Ishikawa (cell line): Measurements from ENCODE around the gene TRPV4.

Source experiments
- CEBPB ChIP-seq: IDR thresholded peaks from 2 replicates; pipeline ENCODE4 v1.6.1; 2012
- CREB1 ChIP-seq: IDR thresholded peaks from 2 replicates; pipeline ENCODE4 v1.6.1; 2012; ENCODE audit warnings: low read depth
- EGR1 ChIP-seq: IDR thresholded peaks from 2 replicates; pipeline ENCODE4 v1.6.1; 2012
- EP300 ChIP-seq: IDR thresholded peaks from 2 replicates; pipeline ENCODE4 v1.6.1; 2012; ENCODE audit warnings: borderline replicate concordance
- FOXM1 ChIP-seq: IDR thresholded peaks from 2 replicates; pipeline ENCODE4 v1.6.1; 2012; ENCODE audit warnings: low read depth, borderline replicate concordance
- MAX ChIP-seq: IDR thresholded peaks from 2 replicates; pipeline ENCODE4 v1.6.1; 2012
- NFIC ChIP-seq: IDR thresholded peaks from 2 replicates; pipeline ENCODE4 v1.6.1; 2012
- RAD21 ChIP-seq: IDR thresholded peaks from 2 replicates; pipeline ENCODE4 v1.6.1; 2012; ENCODE audit warnings: low read depth
- TAF1 ChIP-seq: IDR thresholded peaks from 2 replicates; pipeline ENCODE4 v1.6.1; 2012; ENCODE audit warnings: low read depth, mild to moderate bottlenecking
- TCF12 ChIP-seq: IDR thresholded peaks from 2 replicates; pipeline ENCODE4 v1.6.1; 2012; ENCODE audit warnings: low read depth
- TEAD4 ChIP-seq: IDR thresholded peaks from 2 replicates; pipeline ENCODE4 v1.6.1; 2012
- YY1 ChIP-seq: IDR thresholded peaks from 2 replicates; pipeline ENCODE4 v1.6.1; 2012; ENCODE audit warnings: low read depth
- ZBTB7A ChIP-seq: IDR thresholded peaks from 2 replicates; pipeline ENCODE4 v1.6.1; 2012; ENCODE audit warnings: low read depth
- TF ChIP-seq, protein P1 (sequence below): IDR thresholded peaks from 2 replicates; pipeline ENCODE4 v1.6.1; 2012
- TF ChIP-seq, protein P2 (sequence below): IDR thresholded peaks from 2 replicates; pipeline ENCODE4 v1.6.1; 2012; ENCODE audit warnings: low read depth, mild to moderate bottlenecking

Gene TRPV4

GRCh38 chr12:109735825-109736551 is 97.2 kb downstream of the TRPV4 start:
- TF ChIP-seq, protein P1, sequence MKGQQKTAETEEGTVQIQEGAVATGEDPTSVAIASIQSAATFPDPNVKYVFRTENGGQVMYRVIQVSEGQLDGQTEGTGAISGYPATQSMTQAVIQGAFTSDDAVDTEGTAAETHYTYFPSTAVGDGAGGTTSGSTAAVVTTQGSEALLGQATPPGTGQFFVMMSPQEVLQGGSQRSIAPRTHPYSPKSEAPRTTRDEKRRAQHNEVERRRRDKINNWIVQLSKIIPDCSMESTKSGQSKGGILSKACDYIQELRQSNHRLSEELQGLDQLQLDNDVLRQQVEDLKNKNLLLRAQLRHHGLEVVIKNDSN = no peak
- TF ChIP-seq, protein P2, sequence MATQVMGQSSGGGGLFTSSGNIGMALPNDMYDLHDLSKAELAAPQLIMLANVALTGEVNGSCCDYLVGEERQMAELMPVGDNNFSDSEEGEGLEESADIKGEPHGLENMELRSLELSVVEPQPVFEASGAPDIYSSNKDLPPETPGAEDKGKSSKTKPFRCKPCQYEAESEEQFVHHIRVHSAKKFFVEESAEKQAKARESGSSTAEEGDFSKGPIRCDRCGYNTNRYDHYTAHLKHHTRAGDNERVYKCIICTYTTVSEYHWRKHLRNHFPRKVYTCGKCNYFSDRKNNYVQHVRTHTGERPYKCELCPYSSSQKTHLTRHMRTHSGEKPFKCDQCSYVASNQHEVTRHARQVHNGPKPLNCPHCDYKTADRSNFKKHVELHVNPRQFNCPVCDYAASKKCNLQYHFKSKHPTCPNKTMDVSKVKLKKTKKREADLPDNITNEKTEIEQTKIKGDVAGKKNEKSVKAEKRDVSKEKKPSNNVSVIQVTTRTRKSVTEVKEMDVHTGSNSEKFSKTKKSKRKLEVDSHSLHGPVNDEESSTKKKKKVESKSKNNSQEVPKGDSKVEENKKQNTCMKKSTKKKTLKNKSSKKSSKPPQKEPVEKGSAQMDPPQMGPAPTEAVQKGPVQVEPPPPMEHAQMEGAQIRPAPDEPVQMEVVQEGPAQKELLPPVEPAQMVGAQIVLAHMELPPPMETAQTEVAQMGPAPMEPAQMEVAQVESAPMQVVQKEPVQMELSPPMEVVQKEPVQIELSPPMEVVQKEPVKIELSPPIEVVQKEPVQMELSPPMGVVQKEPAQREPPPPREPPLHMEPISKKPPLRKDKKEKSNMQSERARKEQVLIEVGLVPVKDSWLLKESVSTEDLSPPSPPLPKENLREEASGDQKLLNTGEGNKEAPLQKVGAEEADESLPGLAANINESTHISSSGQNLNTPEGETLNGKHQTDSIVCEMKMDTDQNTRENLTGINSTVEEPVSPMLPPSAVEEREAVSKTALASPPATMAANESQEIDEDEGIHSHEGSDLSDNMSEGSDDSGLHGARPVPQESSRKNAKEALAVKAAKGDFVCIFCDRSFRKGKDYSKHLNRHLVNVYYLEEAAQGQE = no peak
- TF ChIP-seq TEAD4 = no peak
- no peak for TF ChIP-seq EGR1
- no peak for TF ChIP-seq CEBPB
- TF ChIP-seq TCF12 = no peak

GRCh38 chr12:109735051-109735521 is 98.1 kb downstream of the TRPV4 start:
- no peak for TF ChIP-seq CEBPB
- TF ChIP-seq TEAD4 = no peak
- TF ChIP-seq, protein P2 = peak; percentile 67

DNA sequence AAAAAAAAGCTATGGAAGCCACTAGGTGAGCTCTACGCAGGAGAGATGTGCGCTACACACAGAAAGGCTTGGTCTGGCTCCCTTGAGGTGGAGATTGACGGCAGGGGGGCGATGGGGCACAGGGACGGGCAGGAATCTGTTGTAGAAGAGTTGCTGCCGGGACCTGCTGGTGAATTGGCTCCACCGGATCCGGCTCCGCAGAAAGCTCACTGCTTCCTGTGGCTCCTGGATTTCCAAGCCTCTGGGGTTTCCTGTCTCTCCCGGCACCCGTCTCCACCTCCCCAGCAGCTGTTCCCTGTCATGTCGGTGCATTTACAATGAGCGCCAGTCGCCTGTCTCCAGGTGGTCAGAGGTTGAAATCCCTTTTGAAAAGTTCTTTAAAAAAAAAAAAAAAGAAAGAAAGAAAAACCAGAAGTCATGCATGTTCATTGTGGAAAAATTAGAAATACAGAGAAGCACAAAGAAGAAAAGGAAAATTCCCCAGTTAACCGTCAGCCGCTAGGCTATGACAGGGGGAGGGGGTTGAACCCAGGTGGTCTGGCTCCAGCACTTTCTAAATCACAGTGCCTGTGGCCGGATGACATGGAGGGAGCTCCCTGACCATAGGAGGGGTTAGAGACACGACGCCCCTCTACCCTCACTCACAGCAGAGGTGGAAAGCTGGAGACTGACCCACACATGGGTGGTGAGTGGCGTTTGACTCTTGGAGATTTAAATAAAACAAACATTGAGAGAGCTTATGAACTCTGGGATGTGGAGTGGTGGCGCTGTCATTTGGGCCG is 98.8 kb downstream of the TRPV4 start:
- TF ChIP-seq CREB1 = no peak
- no peak for TF ChIP-seq EP300
- TF ChIP-seq FOXM1 = no peak
- TF ChIP-seq TEAD4 = no peak
- TF ChIP-seq MAX = no peak
- TF ChIP-seq, protein P2 = no peak
- TF ChIP-seq TAF1 = no peak
- no peak for TF ChIP-seq EGR1
- TF ChIP-seq CEBPB = no peak
- TF ChIP-seq NFIC = no peak
- no peak for TF ChIP-seq RAD21
- no peak for TF ChIP-seq TCF12
- no peak for TF ChIP-seq YY1
- TF ChIP-seq, protein P1 = no peak
- no peak for TF ChIP-seq ZBTB7A
